Natural killer cell (primary cell): ENCODE measurements around the gene ARMH4. TPM values are rescaled to one million over a fixed set of nuclear protein-coding genes. Genes with fewer than 3 reads are reported as not detected.

Experiments
- ATAC-seq, 3 donors: fragments of 150-1000 bp in 2 of 3; fragments of 200-7000 bp in 1 of 3; cut with Tn5 transposase; 1 replicate in 1 of 3; 2 replicates in 2 of 3; pipeline ENCODE4 v1.10.0; 2021; ENCODE audit warnings: mild to moderate bottlenecking in 2 of 3, moderate library complexity in 2 of 3
- DNase-seq, 2 donors: peaks; one replicate each; pipeline versions ENCODE4 v3.0.0 to v3.0.0-alpha.2; 2013 to 2021; ENCODE audit warnings: mixed read lengths in 1 of 2
- H3K27ac ChIP-seq: one replicate; pipeline ENCODE4 v1.5.1; 2013; ENCODE audit warnings: mild to moderate bottlenecking, low read length
- H3K27me3 ChIP-seq: one replicate; pipeline ENCODE4 v1.6.1; 2013; ENCODE audit warnings: low read length; ENCODE audit not compliant: control insufficient read depth, insufficient read depth
- H3K36me3 ChIP-seq: one replicate; pipeline ENCODE4 v1.6.1; 2013; ENCODE audit warnings: low read length; ENCODE audit not compliant: control insufficient read depth, insufficient read depth
- H3K4me1 ChIP-seq: one replicate; pipeline ENCODE4 v1.6.1; 2013; ENCODE audit warnings: low read length; ENCODE audit not compliant: control insufficient read depth, insufficient read depth
- H3K4me3 ChIP-seq: one replicate; pipeline ENCODE4 v1.5.1; 2013; ENCODE audit warnings: low read length
- H3K9me3 ChIP-seq: one replicate; pipeline ENCODE4 v1.6.1; 2013; ENCODE audit warnings: low read length; ENCODE audit not compliant: control insufficient read depth, insufficient read depth
- H3K27ac Mint-ChIP-seq, 2 donors: one replicate each; pipeline ENCODE4 v1.8.0; 2022; ENCODE audit warnings: mild to moderate bottlenecking in 2 of 2, mixed read lengths in 2 of 2, moderate library complexity in 1 of 2
- H3K27me3 Mint-ChIP-seq, 2 donors: one replicate each; pipeline ENCODE4 v1.8.0; 2022; ENCODE audit warnings: low read depth in 2 of 2, mixed read lengths in 2 of 2
- H3K36me3 Mint-ChIP-seq: one replicate; pipeline ENCODE4 v1.8.0; 2022; ENCODE audit warnings: mixed read lengths
- H3K4me1 Mint-ChIP-seq, 2 donors: one replicate each; pipeline ENCODE4 v1.8.0; 2022; ENCODE audit warnings: mixed read lengths in 2 of 2
- H3K4me3 Mint-ChIP-seq: one replicate; pipeline ENCODE4 v1.8.0; 2022; ENCODE audit warnings: mild to moderate bottlenecking, moderate library complexity, mixed read lengths
- H3K9me3 Mint-ChIP-seq, 2 donors: one replicate each; pipeline ENCODE4 v1.8.0; 2022; ENCODE audit warnings: mixed read lengths in 2 of 2
- CTCF ChIP-seq: fragments of 200-600 bp; IDR thresholded peaks from one replicate; pipeline ENCODE4 v1.8.0; 2022; ENCODE audit warnings: antibody characterized with exemption
- WGBS: methylation state at CpG from one replicate; pipeline ENCODE4 v1.1.7; 2013; ENCODE audit warnings: missing lambda C conversion rate; ENCODE audit not compliant: insufficient coverage; 5-methylcytosine and 5-hydroxymethylcytosine counted together
- intact Hi-C: fragments of 100-400 bp; cut with micrococcal nuclease; formaldehyde crosslinking; loops from one replicate; pipeline ENCODE4 v1.14.2; 2022
- total RNA-seq, 4 donors: library from RNA; stranded (reverse); fragments of 120-200 nt in 1 of 4; gene quantifications; one replicate each; pipeline versions ENCODE4 v1.2.3 to v1.2.4, GENCODE V29; 2013 to 2022

The ARMH4 gene
- total RNA-seq, 3 donors from 2014 or later (not counting 1 experiment from before 2014, with no cell fraction given) = 0.32 TPM; not detected in 2

DNA sequence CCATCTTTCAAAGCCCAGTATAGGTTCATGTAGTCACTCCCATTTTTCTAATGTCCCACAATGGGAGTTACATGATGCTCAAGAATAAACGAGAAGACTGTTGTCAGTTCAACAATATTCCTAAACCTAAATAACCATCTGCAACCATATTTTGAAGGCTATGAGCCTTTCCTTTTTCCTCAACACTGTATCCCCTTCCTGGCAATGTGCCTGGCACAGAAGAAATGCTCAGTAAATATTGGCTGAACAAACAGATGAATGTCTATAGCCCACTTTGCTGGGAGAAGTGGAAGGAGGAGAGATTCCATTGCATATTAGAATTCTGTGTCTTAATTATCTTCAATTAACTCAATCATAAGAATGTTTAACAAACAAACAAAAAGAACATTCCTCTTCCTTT, 6.1 kb downstream of the ARMH4 start:
- Mint-ChIP-seq H3K4me1 (no peaks in the 10 kb centered on the region), H3K27me3 (peaks cover 16 to 29% of the 10 kb centered on the region in 2 donors), H3K9me3 (no peaks in the 10 kb centered on the region), H3K36me3 (no peaks in the 10 kb centered on the region), H3K4me3 (no peak overlapping the region), H3K27ac (no peak overlapping the region)
- DNase-seq (no peak), ATAC-seq (no peak)
- no peaks in the 10 kb centered on the region for H3K9me3 ChIP-seq
- no peaks in the 10 kb centered on the region for H3K4me1 ChIP-seq
- no peak overlapping the region for H3K27ac ChIP-seq
- 73% methylated on average over 1 of the region's 1 CpG for WGBS
- no peaks in the 10 kb centered on the region for H3K36me3 ChIP-seq
- intact Hi-C loops = no loop called here
- H3K27me3 ChIP-seq = peaks cover 6% of the 10 kb centered on the region
- TF ChIP-seq CTCF = no peak
- H3K4me3 ChIP-seq = no peak overlapping the region

DNA sequence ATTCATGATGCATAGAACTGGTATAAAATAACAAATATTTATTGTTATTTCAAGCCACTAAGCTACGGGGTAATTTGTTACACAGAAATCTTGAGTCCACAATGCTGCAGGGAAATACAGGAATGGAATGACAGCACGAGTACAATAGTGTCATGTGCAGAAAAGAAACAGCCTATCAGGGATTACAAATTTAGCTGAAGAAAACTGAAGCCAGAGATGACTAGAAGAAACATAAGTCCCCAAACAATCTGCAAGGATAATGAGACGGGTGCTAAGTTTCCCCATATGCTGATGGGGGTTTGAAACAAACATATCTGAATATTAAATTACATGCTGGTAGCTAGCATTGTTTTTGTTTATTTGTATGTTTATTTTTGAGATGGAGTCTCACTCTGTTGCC, 8.9 kb downstream of the ARMH4 start:
- intact Hi-C loops = no loop called here
- Histone ChIP-seq H3K36me3 (no peaks in the 10 kb centered on the region), H3K9me3 (no peaks in the 10 kb centered on the region), H3K27me3 (no peaks in the 10 kb centered on the region), H3K4me3 (no peak overlapping the region), H3K27ac (no peak overlapping the region), H3K4me1 (no peaks in the 10 kb centered on the region)
- DNase-seq (no peak), ATAC-seq (no peak)
- H3K27me3 Mint-ChIP-seq = peaks cover 6 to 8% of the 10 kb centered on the region in 2 donors
- no peak overlapping the region for H3K27ac Mint-ChIP-seq
- no peak for TF ChIP-seq CTCF
- no peaks in the 10 kb centered on the region for H3K9me3 Mint-ChIP-seq
- 83% methylated on average over 3 of the region's 3 CpGs for WGBS
- H3K36me3 Mint-ChIP-seq = no peaks in the 10 kb centered on the region
- H3K4me3 Mint-ChIP-seq = no peak overlapping the region
- no peaks in the 10 kb centered on the region for H3K4me1 Mint-ChIP-seq

DNA sequence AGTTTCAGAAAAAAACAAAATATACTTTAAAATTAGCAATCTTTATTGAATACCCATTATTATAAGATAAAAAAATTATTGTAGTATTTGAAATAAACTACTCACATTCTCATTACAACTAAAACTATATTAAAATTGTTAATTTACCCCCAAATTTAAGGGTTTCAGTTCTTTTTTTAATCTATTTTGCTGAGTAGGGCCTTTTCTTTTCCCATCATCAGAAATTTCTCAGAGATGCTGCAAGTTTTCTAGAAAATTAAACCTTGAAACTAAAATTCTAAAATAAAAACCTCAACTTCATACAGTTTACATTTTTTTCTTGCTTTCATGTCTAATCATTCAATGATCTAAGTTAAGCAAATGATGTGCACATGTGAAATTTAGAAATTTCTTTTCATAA, 10.1 kb downstream of the ARMH4 start:
- Histone ChIP-seq H3K4me1 (no peaks in the 10 kb centered on the region), H3K4me3 (no peak overlapping the region), H3K27ac (no peak overlapping the region), H3K36me3 (no peaks in the 10 kb centered on the region), H3K9me3 (no peaks in the 10 kb centered on the region), H3K27me3 (no peaks in the 10 kb centered on the region)
- Mint-ChIP-seq H3K9me3 (no peaks in the 10 kb centered on the region), H3K36me3 (no peaks in the 10 kb centered on the region), H3K4me1 (no peaks in the 10 kb centered on the region), H3K27ac (no peak overlapping the region), H3K4me3 (no peak overlapping the region), H3K27me3 (peaks cover 5 to 9% of the 10 kb centered on the region in 2 donors)
- no peak for TF ChIP-seq CTCF
- no peak for ATAC-seq
- no peak for DNase-seq
- intact Hi-C loops = no loop called here

GRCh38 chr14:58138714-58139482, 13.1 kb downstream of the ARMH4 start:
- Histone ChIP-seq H3K27me3 (no peaks in the 10 kb centered on the region), H3K4me3 (no peak overlapping the region), H3K9me3 (no peaks in the 10 kb centered on the region), H3K27ac (no peak overlapping the region), H3K4me1 (no peaks in the 10 kb centered on the region), H3K36me3 (no peaks in the 10 kb centered on the region)
- no peaks in the 10 kb centered on the region for H3K36me3 Mint-ChIP-seq
- no peaks in the 10 kb centered on the region for H3K4me1 Mint-ChIP-seq
- 65% methylated on average over 9 of the region's 10 CpGs for WGBS
- ATAC-seq (no peak), DNase-seq (no peak)
- no peaks in the 10 kb centered on the region for H3K9me3 Mint-ChIP-seq
- peaks cover 0 to 9% of the 10 kb centered on the region in 2 donors for H3K27me3 Mint-ChIP-seq
- intact Hi-C loops = no loop called here
- no peak overlapping the region for H3K27ac Mint-ChIP-seq
- no peak for TF ChIP-seq CTCF
- H3K4me3 Mint-ChIP-seq = no peak overlapping the region
